GM18511 (cell line): ENCODE results near the gene TMEM181.
"Not testable (repeated sequence)": the region's sequence is repeated elsewhere in the genome, so short reads cannot be mapped to it uniquely, and the experiment has no call there.

Source experiments
- ATAC-seq: cut with Tn5 transposase; IDR thresholded peaks from one replicate; pipeline ENCODE4 v1.9.1; 2021; ENCODE audit warnings: mild to moderate bottlenecking, moderate library complexity; ENCODE audit not compliant: unreplicated experiment

The TMEM181 gene

GRCh38 chr6:158593670-158594069 is 33.8 kb downstream of the TMEM181 start:
- ATAC-seq: no peak

GRCh38 chr6:158595223-158595622 is 35.3 kb downstream of the TMEM181 start:
- ATAC-seq: no peak

DNA sequence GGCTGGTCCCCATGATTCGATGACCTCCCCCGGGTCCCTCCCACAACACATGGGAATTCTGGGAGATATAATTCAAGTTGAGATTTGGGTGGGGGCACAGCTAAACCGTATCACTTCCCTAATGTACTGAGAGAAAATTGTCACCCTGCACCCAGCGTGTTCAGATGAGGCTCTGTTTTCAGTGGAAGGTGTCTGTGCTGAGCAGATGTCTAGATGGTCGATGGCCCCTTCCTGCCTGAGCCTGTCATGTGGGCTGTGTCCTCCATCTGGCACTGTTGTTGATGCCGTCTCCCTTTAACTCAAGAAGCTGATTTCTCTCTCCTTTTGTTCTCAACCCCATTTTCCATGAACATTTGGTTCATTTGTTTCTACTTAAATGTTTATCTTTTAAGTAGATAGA is 37.0 kb downstream of the TMEM181 start:
- ATAC-seq: no peak

DNA sequence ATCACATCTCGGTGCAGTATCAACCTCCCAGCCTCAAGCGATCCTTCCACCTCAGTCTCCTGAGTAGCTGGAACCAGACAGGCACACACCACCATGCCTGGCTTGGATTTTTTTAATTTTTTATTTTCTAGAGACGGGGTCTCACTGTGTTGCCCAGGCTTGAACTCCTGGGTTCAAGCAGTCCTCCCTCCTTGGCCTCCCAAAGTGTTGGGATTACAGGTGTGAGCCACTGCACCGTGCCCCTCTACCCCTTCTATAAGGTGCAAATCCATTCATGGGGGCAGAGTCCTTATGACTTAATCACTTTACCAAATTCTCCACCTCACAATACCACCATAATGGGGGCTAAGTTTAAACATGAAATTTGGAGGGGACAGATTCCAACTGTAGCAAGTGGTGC is 37.7 kb downstream of the TMEM181 start:
- ATAC-seq: no peak

DNA sequence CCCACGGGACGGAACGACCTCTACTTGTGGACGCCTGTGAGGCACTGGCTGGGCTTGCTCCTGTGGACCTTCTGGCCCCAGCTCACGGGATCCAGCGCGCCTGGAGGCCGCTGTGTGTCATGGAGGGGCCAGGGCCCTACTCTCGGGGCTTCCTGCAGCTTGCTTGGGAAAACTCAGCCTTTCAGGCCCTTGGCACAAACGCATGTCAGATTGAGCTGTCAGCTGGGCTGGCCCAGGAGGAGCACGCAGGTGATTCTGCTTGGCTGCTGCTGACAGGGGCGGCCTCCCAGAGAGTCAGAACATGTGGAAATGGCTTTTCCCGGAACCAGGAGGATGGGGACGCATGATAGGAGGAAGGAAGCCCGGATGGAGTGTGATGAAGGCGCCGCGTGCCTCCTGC is 39.7 kb downstream of the TMEM181 start:
- ATAC-seq: no peak

GRCh38 chr6:158603261-158604047 is 43.6 kb downstream of the TMEM181 start:
- ATAC-seq: no peak

DNA sequence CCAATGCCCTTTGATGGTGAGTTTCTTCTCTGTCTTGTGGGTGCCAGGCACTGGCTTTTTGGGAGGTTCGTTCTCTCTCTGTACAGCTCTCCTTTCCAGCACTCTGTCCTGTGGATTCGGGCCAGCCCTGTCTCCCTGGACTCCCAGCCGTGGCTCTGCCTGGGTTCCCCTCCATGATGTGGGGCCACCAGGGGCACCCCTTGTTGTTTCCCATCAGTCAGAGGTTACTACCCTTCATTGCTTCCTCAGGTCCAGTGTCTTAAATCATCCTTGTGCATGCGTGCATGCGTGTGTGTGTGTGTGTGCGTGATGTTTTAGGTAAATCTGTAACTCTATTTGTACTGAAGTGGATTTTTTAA is 44.1 kb downstream of the TMEM181 start:
- no peak for ATAC-seq

DNA sequence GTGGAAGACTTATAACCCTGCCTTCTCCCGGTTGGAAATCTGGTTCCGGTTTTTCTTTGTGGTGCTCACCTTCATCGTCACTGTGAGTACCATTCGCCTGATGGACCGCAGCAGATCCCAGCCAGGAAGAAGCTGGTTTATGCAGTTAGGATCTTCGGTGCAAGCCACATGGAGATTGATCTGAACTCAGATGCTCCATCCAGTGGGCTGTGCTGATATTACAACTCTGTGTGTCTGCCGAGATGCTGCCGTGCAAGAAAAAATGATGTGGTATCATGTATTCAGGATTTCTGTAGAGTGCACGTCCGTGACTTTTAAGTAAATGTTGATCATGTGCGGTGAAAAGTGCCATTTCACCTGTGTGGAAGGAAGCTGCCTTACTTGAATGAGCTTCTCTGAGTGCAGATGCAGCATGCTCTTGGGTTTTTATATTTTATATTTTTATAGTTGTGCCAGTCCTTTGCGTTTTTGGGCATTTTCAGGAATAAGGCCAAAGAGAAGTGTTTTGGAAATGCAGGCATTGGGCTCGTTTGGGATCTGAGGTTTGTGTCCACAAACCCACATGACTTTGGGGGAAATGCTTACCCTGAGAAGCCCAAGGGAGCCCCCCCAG is 45.5 kb downstream of the TMEM181 start:
- no peak for ATAC-seq

DNA sequence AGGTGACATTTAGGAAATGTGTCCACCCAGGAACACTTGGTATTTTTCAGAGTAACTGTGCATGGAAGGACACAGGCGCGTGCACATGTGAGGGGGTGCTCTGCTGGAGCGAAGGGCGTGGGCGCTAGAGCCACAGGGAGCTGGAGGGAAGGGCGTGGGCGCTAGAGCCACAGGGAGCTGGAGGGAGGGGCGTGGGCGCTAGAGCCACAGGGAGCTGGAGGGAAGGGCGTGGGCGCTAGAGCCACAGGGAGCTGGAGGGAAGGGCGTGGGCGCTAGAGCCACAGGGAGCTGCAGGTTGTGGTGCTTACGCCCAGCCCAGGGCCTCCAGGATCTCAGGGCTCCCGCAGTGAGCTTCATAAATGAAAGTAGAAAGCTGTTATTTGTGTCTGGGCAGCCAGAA is 46.1 kb downstream of the TMEM181 start:
- not testable (repeated sequence) for ATAC-seq

DNA sequence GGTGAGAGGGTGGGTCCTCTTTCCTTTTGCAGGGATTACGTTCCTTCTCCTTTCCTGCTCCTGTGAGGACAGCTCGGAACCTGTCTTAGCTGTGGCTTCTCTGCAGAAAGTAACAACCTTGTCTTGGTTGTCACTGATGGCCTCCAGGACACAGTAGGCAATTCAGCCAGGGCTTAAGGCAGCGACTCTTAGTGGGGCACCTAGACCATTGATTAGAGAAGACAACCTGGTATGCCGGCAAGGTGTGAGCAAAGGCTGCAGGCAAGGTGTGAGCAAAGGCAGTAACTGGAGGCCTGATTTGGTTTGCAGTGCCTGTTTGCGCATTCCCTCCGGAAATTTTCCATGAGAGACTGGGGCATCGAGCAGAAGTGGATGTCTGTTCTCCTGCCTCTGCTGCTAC is 47.0 kb downstream of the TMEM181 start:
- ATAC-seq: no peak

DNA sequence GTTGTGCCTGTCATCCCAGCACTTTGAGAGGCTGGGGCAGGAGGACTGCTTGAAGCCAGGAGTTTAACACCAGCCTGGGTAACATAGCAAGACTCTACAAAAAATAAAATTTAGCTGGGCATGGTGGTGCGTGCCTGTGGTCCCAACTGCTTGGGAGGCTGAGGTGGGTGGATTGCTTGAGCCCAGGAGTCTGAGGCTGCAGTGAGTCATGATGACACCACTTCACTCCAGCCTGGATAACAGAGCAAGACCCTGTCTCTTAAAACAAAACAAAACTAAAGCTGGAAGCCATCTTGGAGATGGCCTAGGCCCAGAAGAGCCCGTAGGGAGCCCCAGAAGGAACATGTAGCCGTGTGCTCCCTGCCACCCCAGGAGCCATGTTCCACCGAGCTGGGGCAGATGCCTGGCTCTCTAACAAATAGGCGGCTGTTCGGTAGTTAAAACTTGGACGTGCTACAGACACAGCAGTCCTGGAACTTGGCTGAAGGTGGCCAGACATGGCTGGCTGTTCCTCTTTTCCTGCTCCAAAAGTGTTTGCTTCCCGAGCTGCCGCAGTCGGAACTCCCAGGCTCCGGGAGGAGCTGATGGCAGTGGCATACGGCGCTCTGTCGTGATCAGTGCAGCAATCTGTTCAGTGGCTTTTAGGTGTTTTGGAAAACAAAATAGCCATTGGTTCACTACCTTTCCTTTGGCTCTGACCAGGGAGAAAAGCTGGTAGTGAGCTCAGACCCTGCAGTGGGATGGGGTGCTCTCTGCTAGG is 47.7 kb downstream of the TMEM181 start:
- no peak for ATAC-seq

DNA sequence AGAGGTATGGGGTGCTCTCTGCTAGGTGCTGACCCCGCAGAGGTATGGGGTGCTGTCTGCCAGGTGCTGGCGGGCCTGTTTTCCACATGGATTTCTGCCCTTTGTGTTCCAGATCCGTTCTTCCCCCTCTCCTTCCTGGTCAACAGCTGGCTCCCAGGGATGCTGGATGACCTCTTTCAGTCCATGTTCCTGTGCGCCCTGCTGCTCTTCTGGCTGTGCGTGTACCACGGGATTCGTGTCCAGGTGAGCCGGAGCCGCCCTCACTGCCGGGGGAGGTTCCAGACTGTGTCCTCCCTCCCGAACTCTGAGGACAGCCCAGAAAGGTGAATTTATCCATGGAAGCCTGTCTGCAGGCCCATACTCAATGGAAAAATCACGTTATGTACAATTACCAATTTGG is 48.3 kb downstream of the TMEM181 start:
- no peak for ATAC-seq

GRCh38 chr6:158609455-158610155 is 49.7 kb downstream of the TMEM181 start:
- ATAC-seq: no peak

- ATAC-seq: no peak
These were observed 50.6 kb downstream of the TMEM181 start for GRCh38 chr6:158610319-158610968.

DNA sequence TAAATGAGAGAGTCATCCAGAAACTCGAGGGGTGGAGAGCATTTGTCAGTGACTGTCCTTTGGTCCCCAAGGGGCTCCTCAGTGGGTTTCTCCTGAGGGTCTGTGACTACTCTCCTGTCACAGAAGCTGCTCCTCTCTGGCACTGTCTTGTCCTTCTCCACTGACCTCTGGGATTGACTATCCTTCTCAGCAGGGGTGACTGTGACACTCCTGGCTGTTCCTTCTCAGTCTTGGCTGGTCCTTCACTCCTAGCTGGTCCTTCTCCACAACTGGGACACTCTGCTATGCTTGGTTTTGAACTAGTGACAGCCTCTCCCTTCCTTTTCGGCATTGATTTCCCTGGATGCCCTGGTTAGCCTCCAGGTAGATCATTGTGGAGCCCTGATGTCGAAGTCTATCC is 51.1 kb downstream of the TMEM181 start:
- no peak for ATAC-seq

GRCh38 chr6:158611541-158612370 is 51.9 kb downstream of the TMEM181 start:
- ATAC-seq: no peak

DNA sequence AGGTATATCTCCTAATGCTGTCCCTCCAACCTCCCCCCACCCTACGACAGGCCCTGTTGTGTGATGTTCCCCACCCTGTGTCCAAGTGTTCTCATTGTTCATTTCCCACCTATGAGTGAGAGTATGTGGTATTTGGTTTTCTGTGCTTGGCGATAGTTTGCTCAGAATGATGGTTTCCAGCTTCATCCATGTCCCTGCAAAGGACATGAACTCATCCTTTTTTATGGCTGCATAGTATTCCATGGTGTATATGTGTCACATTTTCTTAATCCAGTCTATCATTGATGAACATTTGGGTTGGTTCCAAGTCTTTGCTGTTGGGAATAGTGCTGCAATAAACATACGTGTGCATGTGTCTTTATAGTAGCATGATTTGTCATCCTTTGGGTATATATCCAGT is 54.7 kb downstream of the TMEM181 start:
- not testable (repeated sequence) for ATAC-seq

GRCh38 chr6:158618289-158618688 is 58.4 kb downstream of the TMEM181 start:
- ATAC-seq: not testable (repeated sequence)

- no peak for ATAC-seq
These were observed 60.3 kb downstream of the TMEM181 start for GRCh38 chr6:158619922-158620801.
